ENCODE data around the gene KRTCAP2. TPM values are rescaled to one million over a fixed set of nuclear protein-coding genes. Genes with fewer than 3 reads are reported as not detected.

The KRTCAP2 gene
- total and polyA plus RNA-seq, 5 donors from 2014 or later, result 122 to 537 (median 498) TPM

- ATAC-seq (ENCODE audit: low read depth in 2 of 2) (no peak), DNase-seq (peak; percentile 43 to 76 (median 46))
- Mint-ChIP-seq H3K4me3 (peak overlapping the region; percentile 94 to 100 (median 98)), H3K27ac (peak overlapping the region; percentile 91 to 100 (median 99)), H3K4me1 (peaks cover 9 to 59% (median 31%) of the 10 kb centered on the region in 4 donors), H3K36me3 (peaks cover 10% of the 10 kb centered on the region), H3K9me3 (no peaks in the 10 kb centered on the region), H3K27me3 (peaks cover 4% of the 10 kb centered on the region)
- no peaks in the 10 kb centered on the region for H3K27me3 ChIP-seq (ENCODE audit: control insufficient read depth, insufficient read depth, low read length)
- H3K4me1 ChIP-seq (ENCODE audit: control insufficient read depth, insufficient read depth, low read length, poor library complexity, severe bottlenecking), result peaks cover 37% of the 10 kb centered on the region
- no peaks in the 10 kb centered on the region for H3K9me3 ChIP-seq (ENCODE audit: control insufficient read depth in 2 of 2, low read length in 2 of 2)
- H3K27ac ChIP-seq (ENCODE audit: insufficient read depth, low read length, poor library complexity, severe bottlenecking), result peak overlapping the region; percentile 93
- H3K36me3 ChIP-seq (ENCODE audit: control insufficient read depth, insufficient read depth, low read length), result peaks cover 17% of the 10 kb centered on the region
- peak overlapping the region; percentile 48 for H3K4me3 ChIP-seq (ENCODE audit: low read depth, low read length)
Observed at GRCh38 chr1:155174324-155175280, 1.5 kb upstream of the KRTCAP2 start.

- peak within 1 kb of the TSS; percentile 93 for H3K27ac ChIP-seq (ENCODE audit: insufficient read depth, low read length, poor library complexity, severe bottlenecking)
- Mint-ChIP-seq H3K27me3 (peaks cover 4% of the 10 kb centered on the region), H3K27ac (peak within 1 kb of the TSS; percentile 99 to 100 (median 100)), H3K4me1 (peaks cover 15 to 61% (median 34%) of the 10 kb centered on the region in 4 donors), H3K4me3 (peak within 1 kb of the TSS; percentile 94 to 100 (median 98)), H3K36me3 (peaks cover 14% of the 10 kb centered on the region), H3K9me3 (no peaks in the 10 kb centered on the region)
- peak within 1 kb of the TSS; percentile 70 for H3K4me3 ChIP-seq (ENCODE audit: low read depth, low read length)
- ATAC-seq (ENCODE audit: low read depth in 2 of 2) (peak in 1 of 2 donors; percentile 2), DNase-seq (peak; percentile 46 to 75 (median 59))
- H3K9me3 ChIP-seq (ENCODE audit: control insufficient read depth in 2 of 2, low read length in 2 of 2), result no peaks in the 10 kb centered on the region
- H3K4me1 ChIP-seq (ENCODE audit: control insufficient read depth, insufficient read depth, low read length, poor library complexity, severe bottlenecking), result peaks cover 37% of the 10 kb centered on the region
- H3K36me3 ChIP-seq (ENCODE audit: control insufficient read depth, insufficient read depth, low read length), result peaks cover 23% of the 10 kb centered on the region
- H3K27me3 ChIP-seq (ENCODE audit: control insufficient read depth, insufficient read depth, low read length), result no peaks in the 10 kb centered on the region
Observed at GRCh38 chr1:155173478-155174323, 597 bp upstream of the KRTCAP2 start, which contains the start of gene TRIM46. Gene TRIM46, plus strand, starts transcription at chr1:155173849. Its CDS starts 118 bp downstream, at chr1:155173967.

GRCh38 chr1:155171836-155172731, 1.0 kb downstream of the KRTCAP2 start:
- Histone ChIP-seq H3K4me1 (ENCODE audit: control insufficient read depth, insufficient read depth, low read length, poor library complexity, severe bottlenecking) (peaks cover 43% of the 10 kb centered on the region), H3K27me3 (ENCODE audit: control insufficient read depth, insufficient read depth, low read length) (no peaks in the 10 kb centered on the region), H3K4me3 (ENCODE audit: low read depth, low read length) (peak overlapping the region; percentile 70), H3K27ac (ENCODE audit: insufficient read depth, low read length, poor library complexity, severe bottlenecking) (peak overlapping the region; percentile 93), H3K36me3 (ENCODE audit: control insufficient read depth, insufficient read depth, low read length) (peaks cover 18% of the 10 kb centered on the region), H3K9me3 (ENCODE audit: control insufficient read depth in 2 of 2, low read length in 2 of 2) (no peaks in the 10 kb centered on the region)
- H3K9me3 Mint-ChIP-seq, result no peaks in the 10 kb centered on the region
- H3K36me3 Mint-ChIP-seq, result peaks cover 14% of the 10 kb centered on the region
- peaks cover 15 to 70% (median 40%) of the 10 kb centered on the region in 4 donors for H3K4me1 Mint-ChIP-seq
- peaks cover 8% of the 10 kb centered on the region for H3K27me3 Mint-ChIP-seq
- ATAC-seq (ENCODE audit: low read depth in 2 of 2), result peak in 1 of 2 donors; percentile 22
- peak overlapping the region; percentile 94 to 100 (median 98) for H3K4me3 Mint-ChIP-seq
- H3K27ac Mint-ChIP-seq, result peak overlapping the region; percentile 99 to 100 (median 100)
- no peak for DNase-seq

- peaks cover 11 to 60% (median 32%) of the 10 kb centered on the region in 4 donors for H3K4me1 Mint-ChIP-seq
- H3K4me3 Mint-ChIP-seq, result peak overlapping the region in 2 of 4 donors; percentile 27 to 100
- Histone ChIP-seq H3K4me1 (ENCODE audit: control insufficient read depth, insufficient read depth, low read length, poor library complexity, severe bottlenecking) (peaks cover 34% of the 10 kb centered on the region), H3K36me3 (ENCODE audit: control insufficient read depth, insufficient read depth, low read length) (peaks cover 18% of the 10 kb centered on the region), H3K27ac (ENCODE audit: insufficient read depth, low read length, poor library complexity, severe bottlenecking) (no peak overlapping the region), H3K27me3 (ENCODE audit: control insufficient read depth, insufficient read depth, low read length) (no peaks in the 10 kb centered on the region), H3K4me3 (ENCODE audit: low read depth, low read length) (no peak overlapping the region), H3K9me3 (ENCODE audit: control insufficient read depth in 2 of 2, low read length in 2 of 2) (no peaks in the 10 kb centered on the region)
- ATAC-seq (ENCODE audit: low read depth in 2 of 2) (no peak), DNase-seq (no peak)
- H3K36me3 Mint-ChIP-seq, result peaks cover 14% of the 10 kb centered on the region
- peaks cover 8% of the 10 kb centered on the region for H3K27me3 Mint-ChIP-seq
- no peaks in the 10 kb centered on the region for H3K9me3 Mint-ChIP-seq
- peak overlapping the region in 1 of 3 donors; percentile 56 for H3K27ac Mint-ChIP-seq
Observed at GRCh38 chr1:155170806-155171205, 2.3 kb downstream of the KRTCAP2 start.

GRCh38 chr1:155170101-155170785, 2.9 kb downstream of the KRTCAP2 start:
- H3K9me3 ChIP-seq (ENCODE audit: control insufficient read depth in 2 of 2, low read length in 2 of 2), result no peaks in the 10 kb centered on the region
- no peak overlapping the region for H3K27ac ChIP-seq (ENCODE audit: insufficient read depth, low read length, poor library complexity, severe bottlenecking)
- peak overlapping the region in 2 of 4 donors; percentile 22 to 46 for H3K4me3 Mint-ChIP-seq
- H3K9me3 Mint-ChIP-seq, result no peaks in the 10 kb centered on the region
- DNase-seq (no peak), ATAC-seq (ENCODE audit: low read depth in 2 of 2) (no peak)
- H3K27ac Mint-ChIP-seq, result no peak overlapping the region
- peaks cover 14% of the 10 kb centered on the region for H3K36me3 Mint-ChIP-seq
- peaks cover 11 to 55% (median 30%) of the 10 kb centered on the region in 4 donors for H3K4me1 Mint-ChIP-seq
- H3K27me3 ChIP-seq (ENCODE audit: control insufficient read depth, insufficient read depth, low read length), result no peaks in the 10 kb centered on the region
- peaks cover 18% of the 10 kb centered on the region for H3K36me3 ChIP-seq (ENCODE audit: control insufficient read depth, insufficient read depth, low read length)
- no peak overlapping the region for H3K4me3 ChIP-seq (ENCODE audit: low read depth, low read length)
- peaks cover 34% of the 10 kb centered on the region for H3K4me1 ChIP-seq (ENCODE audit: control insufficient read depth, insufficient read depth, low read length, poor library complexity, severe bottlenecking)
- peaks cover 8% of the 10 kb centered on the region for H3K27me3 Mint-ChIP-seq

GRCh38 chr1:155169541-155169940, 3.6 kb downstream of the KRTCAP2 start:
- peaks cover 31% of the 10 kb centered on the region for H3K4me1 ChIP-seq (ENCODE audit: control insufficient read depth, insufficient read depth, low read length, poor library complexity, severe bottlenecking)
- Mint-ChIP-seq H3K27me3 (peaks cover 8% of the 10 kb centered on the region), H3K27ac (peak overlapping the region in 1 of 3 donors; percentile 76), H3K4me3 (peak overlapping the region in 3 of 4 donors; percentile 40 to 85 (median 75)), H3K36me3 (peaks cover 14% of the 10 kb centered on the region), H3K4me1 (peaks cover 11 to 48% (median 27%) of the 10 kb centered on the region in 4 donors), H3K9me3 (no peaks in the 10 kb centered on the region)
- no peaks in the 10 kb centered on the region for H3K9me3 ChIP-seq (ENCODE audit: control insufficient read depth in 2 of 2, low read length in 2 of 2)
- no peak overlapping the region for H3K4me3 ChIP-seq (ENCODE audit: low read depth, low read length)
- DNase-seq (no peak), ATAC-seq (ENCODE audit: low read depth in 2 of 2) (no peak)
- no peaks in the 10 kb centered on the region for H3K27me3 ChIP-seq (ENCODE audit: control insufficient read depth, insufficient read depth, low read length)
- peaks cover 18% of the 10 kb centered on the region for H3K36me3 ChIP-seq (ENCODE audit: control insufficient read depth, insufficient read depth, low read length)
- no peak overlapping the region for H3K27ac ChIP-seq (ENCODE audit: insufficient read depth, low read length, poor library complexity, severe bottlenecking)
